Left lung (tissue), 10 donors: ENCODE results near the gene MACROD2. TPM values are rescaled to one million over a fixed set of nuclear protein-coding genes. Genes with fewer than 3 reads are reported as not detected.

ENCODE experiments used
- ATAC-seq: fragments of 200-7000 bp; cut with Tn5 transposase; one replicate; pipeline ENCODE4 v1.9.1; 2020; ENCODE audit warnings: moderate library complexity
- DNase-seq, 4 donors: peaks; one replicate each; pipeline ENCODE4 v3.0.0-alpha.2; 2013 to 2020
- H3K27ac ChIP-seq, 2 donors: fragments of 200-600 bp; sonication (generic) in 1 of 2; one replicate each; pipeline versions ENCODE4 v1.5.0 to v1.8.0; 2020 to 2021
- H3K27me3 ChIP-seq, 2 donors: fragments of 200-600 bp; sonication (generic) in 1 of 2; one replicate each; pipeline versions ENCODE4 v1.5.0 to v1.8.0; 2020 to 2021
- H3K36me3 ChIP-seq, 2 donors: fragments of 200-600 bp; sonication (generic) in 1 of 2; one replicate each; pipeline versions ENCODE4 v1.5.0 to v1.8.0; 2020 to 2021
- H3K4me1 ChIP-seq, 2 donors: fragments of 200-600 bp; one replicate each; pipeline ENCODE4 v1.8.0; 2021
- H3K4me3 ChIP-seq, 2 donors: fragments of 200-600 bp; sonication (generic) in 1 of 2; one replicate each; pipeline versions ENCODE4 v1.5.0 to v1.8.0; 2020 to 2021; ENCODE audit warnings: mild to moderate bottlenecking in 1 of 2
- H3K9me3 ChIP-seq, 2 donors: fragments of 200-600 bp; sonication (generic) in 1 of 2; one replicate each; pipeline versions ENCODE4 v1.5.0 to v1.8.0; 2020 to 2021
- CTCF ChIP-seq, 2 donors: fragments of 200-600 bp; sonication (generic) in 1 of 2; IDR thresholded peaks; one replicate each; pipeline versions ENCODE4 v1.5.0 to v1.8.0; 2021; ENCODE audit warnings: antibody characterized with exemption in 2 of 2
- intact Hi-C, 2 donors: fragments of 100-400 bp; cut with DNase I; formaldehyde crosslinking; loops; one replicate each; pipeline versions ENCODE4 v1.11.2 to v1.14.2; 2022
- polyA plus RNA-seq, 6 donors: library from polyadenylated mRNA; unstranded; fragments of 120-200 nt; gene quantifications; one replicate each; pipeline ENCODE4 v1.2.1, GENCODE V29; 2013; ENCODE audit not compliant: insufficient read length in 6 of 6
- total RNA-seq, 2 donors: library from RNA; stranded (reverse); fragmentation: NEBNext Ultra II Directional; extraction: Animal tissue kit (Norgen Biotek cat#: 25700); gene quantifications; one replicate each; pipeline ENCODE4 v1.2.1, GENCODE V29; 2021
- donor health status: DM: no; HTN: yes; CAD: no.
- donor health status: DM: no; HTN: no; CAD: no.

Gene MACROD2
- total and polyA plus RNA-seq, 8 donors: 6.1 to 23.6 (median 8.9) TPM

DNA sequence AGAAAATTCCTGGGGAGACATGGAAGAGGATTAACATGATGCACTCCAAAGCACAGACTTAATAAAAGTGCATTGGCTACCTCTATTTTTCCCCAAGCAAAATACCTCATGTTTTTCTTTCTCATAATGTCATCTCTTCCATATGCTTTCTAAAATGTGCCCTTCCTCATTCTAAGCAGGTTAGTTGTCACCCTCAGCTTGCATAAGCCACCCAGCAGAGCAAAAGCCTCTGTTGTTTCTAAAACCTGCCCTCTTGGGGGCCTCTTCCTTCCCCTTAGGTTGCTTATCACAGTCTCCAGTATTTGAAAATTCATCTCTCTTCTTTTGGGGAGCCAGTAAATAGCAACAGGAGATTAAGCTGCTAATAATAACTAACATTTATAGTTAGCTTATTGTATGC lies 525.7 kb downstream of the MACROD2 start:
- no peak for DNase-seq

GRCh38 chr20:14521436-14521835 lies 526.1 kb downstream of the MACROD2 start:
- no peaks in the 10 kb centered on the region for H3K27me3 ChIP-seq
- no peak for DNase-seq
- H3K4me1 ChIP-seq: no peaks in the 10 kb centered on the region
- H3K4me3 ChIP-seq: no peak overlapping the region
- no peak overlapping the region for H3K27ac ChIP-seq
- no peaks in the 10 kb centered on the region for H3K36me3 ChIP-seq
- intact Hi-C loops: no loop called here
- peaks cover 0 to 2% of the 10 kb centered on the region in 2 donors for H3K9me3 ChIP-seq
- ATAC-seq: no peak
- no peak for TF ChIP-seq CTCF (IDR thresholded peaks at IDR 0.05)

More for the DNA sequence above, 525.7 kb downstream of the MACROD2 start:
- Histone ChIP-seq H3K9me3 (peaks cover 0 to 2% of the 10 kb centered on the region in 2 donors), H3K27me3 (no peaks in the 10 kb centered on the region), H3K27ac (no peak overlapping the region), H3K4me3 (no peak overlapping the region), H3K36me3 (no peaks in the 10 kb centered on the region), H3K4me1 (no peaks in the 10 kb centered on the region)
- intact Hi-C loops: no loop called here
- TF ChIP-seq CTCF (IDR thresholded peaks at IDR 0.05): no peak
- no peak for ATAC-seq

DNA sequence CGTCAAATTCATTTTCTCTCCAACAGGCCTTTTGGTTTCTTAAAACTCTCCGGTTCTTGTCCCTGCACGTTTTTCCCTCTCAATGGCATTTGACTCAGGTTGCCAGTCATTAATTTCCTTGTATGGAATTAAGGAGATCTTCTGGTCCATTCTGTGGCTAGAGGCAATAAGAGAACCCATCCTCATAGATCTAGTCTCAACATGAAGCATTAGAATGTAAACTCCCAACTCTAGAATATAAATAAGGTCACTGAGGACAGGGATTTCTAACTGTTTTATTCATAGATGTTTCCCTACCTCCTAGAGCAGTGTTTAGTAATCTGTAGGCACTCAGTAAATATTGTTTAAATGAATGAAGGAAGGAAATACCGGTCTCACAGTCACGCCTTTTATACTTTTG lies 527.3 kb downstream of the MACROD2 start:
- H3K4me1 ChIP-seq: no peaks in the 10 kb centered on the region
- H3K27me3 ChIP-seq: no peaks in the 10 kb centered on the region
- no peak for TF ChIP-seq CTCF (IDR thresholded peaks at IDR 0.05)
- ATAC-seq (no peak), DNase-seq (no peak)
- no peak overlapping the region for H3K27ac ChIP-seq
- peaks cover 0 to 2% of the 10 kb centered on the region in 2 donors for H3K9me3 ChIP-seq
- H3K36me3 ChIP-seq: no peaks in the 10 kb centered on the region
- H3K4me3 ChIP-seq: no peak overlapping the region
- intact Hi-C loops: no loop called here

DNA sequence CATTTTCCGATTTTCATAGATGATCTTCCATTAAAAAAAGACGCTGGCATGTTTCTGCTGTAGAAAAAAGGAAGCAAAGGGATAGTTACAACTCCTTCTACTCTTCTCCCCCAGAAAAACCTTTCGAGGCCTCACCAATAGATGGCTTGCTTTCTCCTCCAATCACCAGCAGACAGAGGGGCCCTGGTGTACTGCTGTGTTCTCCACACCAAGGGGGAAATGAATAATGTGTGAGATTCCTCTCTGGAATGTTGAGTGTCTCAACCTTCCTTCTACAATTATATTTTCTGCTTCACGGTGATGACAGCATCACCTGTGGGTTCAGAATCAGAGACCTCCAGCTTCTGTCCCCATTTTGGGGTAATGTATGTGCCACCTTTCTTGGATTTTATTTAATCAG lies 527.8 kb downstream of the MACROD2 start:
- no peak for ATAC-seq
- Histone ChIP-seq H3K27me3 (no peaks in the 10 kb centered on the region), H3K27ac (no peak overlapping the region), H3K4me3 (no peak overlapping the region), H3K36me3 (no peaks in the 10 kb centered on the region), H3K4me1 (no peaks in the 10 kb centered on the region), H3K9me3 (peaks cover 0 to 2% of the 10 kb centered on the region in 2 donors)
- DNase-seq: no peak
- intact Hi-C loops: no loop called here
- no peak for TF ChIP-seq CTCF (IDR thresholded peaks at IDR 0.05)

DNA sequence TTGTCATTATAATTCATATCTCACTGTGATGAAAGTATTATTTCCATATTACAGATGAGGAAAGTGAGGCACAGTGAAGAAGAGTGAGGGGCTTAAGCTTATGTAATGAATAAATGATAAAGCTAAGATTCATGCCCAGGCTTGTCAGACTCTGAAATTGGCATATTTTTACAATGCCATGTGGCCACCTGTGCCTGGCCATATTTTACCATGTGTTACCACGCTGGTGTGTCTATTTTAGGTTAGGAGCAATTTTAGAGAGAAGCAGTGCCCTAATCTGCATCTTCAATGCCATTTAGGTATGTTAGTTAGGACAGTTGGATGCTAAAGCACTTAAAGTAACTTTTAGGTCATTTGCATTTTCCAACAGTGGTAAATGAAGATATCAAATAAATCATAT lies 530.1 kb downstream of the MACROD2 start:
- Histone ChIP-seq H3K36me3 (no peaks in the 10 kb centered on the region), H3K27ac (no peak overlapping the region), H3K27me3 (no peaks in the 10 kb centered on the region), H3K9me3 (peaks cover 0 to 2% of the 10 kb centered on the region in 2 donors), H3K4me3 (no peak overlapping the region), H3K4me1 (no peaks in the 10 kb centered on the region)
- TF ChIP-seq CTCF (IDR thresholded peaks at IDR 0.05): no peak
- intact Hi-C loops: no loop called here
- DNase-seq (no peak), ATAC-seq (no peak)
